HCT116 (cell line): ENCODE measurements around the gene SNED1.

Source experiments
- EZH2 ChIP-seq: fragments of 200-600 bp; sonication (generic); IDR thresholded peaks from 2 replicates; pipeline ENCODE4 v1.6.1; 2017; ENCODE audit warnings: antibody characterized with exemption, mixed run types
- EZH2phosphoT487 ChIP-seq: fragments of 200-600 bp; IDR thresholded peaks from 2 replicates; pipeline ENCODE4 v1.6.1; 2018; ENCODE audit warnings: antibody characterized with exemption, borderline replicate concordance
- POLR2A ChIP-seq: IDR thresholded peaks from 2 replicates; pipeline ENCODE4 v1.7.0; 2011; ENCODE audit warnings: borderline replicate concordance; ENCODE audit not compliant: insufficient read depth, insufficient read length; ENCODE audit errors: extremely low read depth
- POLR2AphosphoS5 ChIP-seq: IDR thresholded peaks from 2 replicates; pipeline ENCODE4 v1.6.1; 2011; ENCODE audit warnings: mild to moderate bottlenecking, low read depth, low read length, moderate library complexity
- ZNF274 ChIP-seq: fragments of 200-500 bp; sonication (Bioruptor generic); IDR thresholded peaks from 2 replicates; pipeline ENCODE4 v1.6.1; 2014; ENCODE audit warnings: mild to moderate bottlenecking, low read depth, low read length, inconsistent platforms
- TF ChIP-seq, protein P1 (sequence below), 3 experiments: fragments of 200-600 bp in 1 of 3; sonication (generic) in 1 of 3; IDR thresholded peaks in 2 of 3; conservative IDR thresholded peaks in 1 of 3; 2 replicates each; pipeline ENCODE4 v1.5.1; 2012 to 2017; ENCODE audit warnings: low read depth in 2 of 3, low read length in 2 of 3, antibody characterized with exemption in 1 of 3, borderline replicate concordance in 1 of 3, control low read depth in 1 of 3, mild to moderate bottlenecking in 1 of 3, mixed read lengths in 1 of 3, mixed run types in 1 of 3, moderate library complexity in 1 of 3; ENCODE audit not compliant: insufficient read depth in 1 of 3

DNA sequence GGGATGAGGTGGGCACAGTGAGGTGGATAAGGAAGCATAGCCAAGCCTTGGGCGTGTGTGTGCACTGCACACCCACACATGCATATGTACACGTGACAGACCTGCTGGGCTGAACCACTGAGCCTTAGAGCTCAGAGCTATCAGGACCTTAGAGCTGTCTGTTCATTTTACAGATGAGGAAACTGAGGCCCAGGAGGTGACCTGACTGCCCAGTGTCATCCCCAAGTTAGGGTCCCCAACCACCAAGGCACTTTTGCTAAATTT lies 8.2 kb upstream of the SNED1 start:
- TF ChIP-seq ZNF274 = no peak
- no peak for TF ChIP-seq POLR2AphosphoS5
- TF ChIP-seq, protein P1, sequence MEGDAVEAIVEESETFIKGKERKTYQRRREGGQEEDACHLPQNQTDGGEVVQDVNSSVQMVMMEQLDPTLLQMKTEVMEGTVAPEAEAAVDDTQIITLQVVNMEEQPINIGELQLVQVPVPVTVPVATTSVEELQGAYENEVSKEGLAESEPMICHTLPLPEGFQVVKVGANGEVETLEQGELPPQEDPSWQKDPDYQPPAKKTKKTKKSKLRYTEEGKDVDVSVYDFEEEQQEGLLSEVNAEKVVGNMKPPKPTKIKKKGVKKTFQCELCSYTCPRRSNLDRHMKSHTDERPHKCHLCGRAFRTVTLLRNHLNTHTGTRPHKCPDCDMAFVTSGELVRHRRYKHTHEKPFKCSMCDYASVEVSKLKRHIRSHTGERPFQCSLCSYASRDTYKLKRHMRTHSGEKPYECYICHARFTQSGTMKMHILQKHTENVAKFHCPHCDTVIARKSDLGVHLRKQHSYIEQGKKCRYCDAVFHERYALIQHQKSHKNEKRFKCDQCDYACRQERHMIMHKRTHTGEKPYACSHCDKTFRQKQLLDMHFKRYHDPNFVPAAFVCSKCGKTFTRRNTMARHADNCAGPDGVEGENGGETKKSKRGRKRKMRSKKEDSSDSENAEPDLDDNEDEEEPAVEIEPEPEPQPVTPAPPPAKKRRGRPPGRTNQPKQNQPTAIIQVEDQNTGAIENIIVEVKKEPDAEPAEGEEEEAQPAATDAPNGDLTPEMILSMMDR (IDR thresholded peaks at IDR 0.05 in 2 of 3, conservative IDR thresholded peaks at IDR 0.05 in 1 of 3; ENCODE audit: borderline replicate concordance in 1 of 3, insufficient read depth in 1 of 3, low read depth in 2 of 3, low read length in 2 of 3) = no peak
- TF ChIP-seq POLR2A = no peak
- no peak for TF ChIP-seq EZH2
- TF ChIP-seq EZH2phosphoT487 = no peak
